AG09309 (cell line): ENCODE data around the gene POU2F1.
A peak's percentile ranks its signal among the peaks of the same experiment; 100 is the strongest.

Experiments
- DNase-seq: peaks from one replicate; pipeline ENCODE4 v3.0.0-alpha.2; 2010; ENCODE audit warnings: low read depth
- H3K4me3 ChIP-seq: 2 replicates; pipeline ENCODE4 v1.5.1; 2011; ENCODE audit warnings: mild to moderate bottlenecking, low read depth, low read length, moderate library complexity; ENCODE audit not compliant: control insufficient read depth
- TF ChIP-seq, protein P1 (sequence below): IDR thresholded peaks from 2 replicates; pipeline ENCODE4 v1.5.1; 2011; ENCODE audit warnings: mild to moderate bottlenecking, low read depth, low read length, inconsistent platforms; ENCODE audit not compliant: insufficient read depth, control insufficient read depth; ENCODE audit errors: missing control alignments

POU2F1 gene

DNA sequence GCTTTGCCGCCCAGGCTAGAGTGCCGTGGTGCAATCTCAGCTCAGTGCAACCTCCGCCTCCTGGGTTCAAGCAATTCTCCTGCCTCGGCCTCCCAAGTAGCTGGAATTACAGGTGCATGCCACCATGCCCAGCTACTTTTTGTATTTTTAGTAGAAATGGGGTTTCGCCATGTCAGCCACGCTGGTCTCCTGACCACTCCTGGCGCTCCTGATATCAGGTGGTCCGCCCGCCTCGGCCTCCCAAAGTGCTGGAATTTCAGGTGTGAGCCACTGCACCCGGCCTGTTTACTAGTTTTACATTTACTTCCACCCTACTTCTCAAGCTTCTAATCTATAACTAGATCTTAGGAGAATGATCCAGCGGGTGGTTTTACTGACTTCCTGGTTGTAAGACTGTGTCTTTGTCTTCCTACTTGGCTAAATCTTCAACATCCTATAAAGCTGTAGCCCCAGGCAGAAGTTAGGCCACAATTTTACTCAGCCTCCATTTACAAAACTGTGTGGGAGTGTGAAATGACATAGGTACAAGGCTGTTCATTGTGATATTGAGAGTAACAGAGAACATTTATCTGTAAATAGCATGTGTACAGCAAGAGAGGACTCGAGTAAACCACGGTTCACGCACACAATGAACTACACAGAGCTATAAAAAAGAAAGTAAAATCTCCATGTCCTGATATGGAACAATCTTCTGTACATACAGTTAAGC, 9.6 kb upstream of the POU2F1 start:
- DNase-seq: no peak
- TF ChIP-seq, protein P1, sequence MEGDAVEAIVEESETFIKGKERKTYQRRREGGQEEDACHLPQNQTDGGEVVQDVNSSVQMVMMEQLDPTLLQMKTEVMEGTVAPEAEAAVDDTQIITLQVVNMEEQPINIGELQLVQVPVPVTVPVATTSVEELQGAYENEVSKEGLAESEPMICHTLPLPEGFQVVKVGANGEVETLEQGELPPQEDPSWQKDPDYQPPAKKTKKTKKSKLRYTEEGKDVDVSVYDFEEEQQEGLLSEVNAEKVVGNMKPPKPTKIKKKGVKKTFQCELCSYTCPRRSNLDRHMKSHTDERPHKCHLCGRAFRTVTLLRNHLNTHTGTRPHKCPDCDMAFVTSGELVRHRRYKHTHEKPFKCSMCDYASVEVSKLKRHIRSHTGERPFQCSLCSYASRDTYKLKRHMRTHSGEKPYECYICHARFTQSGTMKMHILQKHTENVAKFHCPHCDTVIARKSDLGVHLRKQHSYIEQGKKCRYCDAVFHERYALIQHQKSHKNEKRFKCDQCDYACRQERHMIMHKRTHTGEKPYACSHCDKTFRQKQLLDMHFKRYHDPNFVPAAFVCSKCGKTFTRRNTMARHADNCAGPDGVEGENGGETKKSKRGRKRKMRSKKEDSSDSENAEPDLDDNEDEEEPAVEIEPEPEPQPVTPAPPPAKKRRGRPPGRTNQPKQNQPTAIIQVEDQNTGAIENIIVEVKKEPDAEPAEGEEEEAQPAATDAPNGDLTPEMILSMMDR: no peak
- H3K4me3 ChIP-seq: no peak overlapping the region

DNA sequence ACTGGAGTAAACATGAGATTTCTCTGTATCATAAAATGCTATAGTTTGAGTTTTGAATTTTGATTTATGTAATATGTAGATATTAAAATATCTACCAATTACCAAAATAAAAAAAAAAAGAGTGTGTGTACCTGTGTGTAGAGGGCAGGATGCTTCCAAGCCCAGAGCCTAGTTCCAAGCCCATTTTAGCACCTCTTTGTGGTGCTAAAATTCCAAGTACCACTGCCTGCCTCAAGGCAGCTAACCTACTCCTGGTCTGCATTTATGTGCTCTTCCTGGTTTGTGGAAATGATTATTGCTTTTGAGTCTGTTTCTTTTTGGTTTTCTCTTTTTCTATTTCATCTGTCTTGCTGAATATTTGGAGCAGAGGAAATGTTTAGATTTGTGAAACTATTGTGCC, 8.7 kb upstream of the POU2F1 start:
- TF ChIP-seq, protein P1: no peak
- no peak overlapping the region for H3K4me3 ChIP-seq
- no peak for DNase-seq

DNA sequence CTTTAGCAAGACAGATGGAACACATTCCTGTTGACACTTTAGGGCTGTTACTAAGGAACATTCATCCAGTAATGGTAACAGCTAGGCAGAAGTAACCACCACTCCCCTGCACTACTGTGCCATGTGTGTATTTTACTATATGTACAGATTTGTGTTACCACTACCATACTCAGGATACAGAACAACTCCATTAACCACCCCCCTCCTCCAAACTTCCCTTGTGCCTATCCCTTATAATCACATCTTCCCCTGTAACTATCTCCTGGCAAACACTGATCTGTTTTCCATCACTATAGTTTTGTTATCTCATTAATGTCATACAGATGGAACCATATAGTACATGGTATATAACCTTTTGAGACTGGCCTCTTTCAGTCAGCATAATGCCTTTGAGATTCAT, 3.9 kb upstream of the POU2F1 start:
- H3K4me3 ChIP-seq: no peak overlapping the region
- DNase-seq: no peak
- TF ChIP-seq, protein P1: no peak

DNA sequence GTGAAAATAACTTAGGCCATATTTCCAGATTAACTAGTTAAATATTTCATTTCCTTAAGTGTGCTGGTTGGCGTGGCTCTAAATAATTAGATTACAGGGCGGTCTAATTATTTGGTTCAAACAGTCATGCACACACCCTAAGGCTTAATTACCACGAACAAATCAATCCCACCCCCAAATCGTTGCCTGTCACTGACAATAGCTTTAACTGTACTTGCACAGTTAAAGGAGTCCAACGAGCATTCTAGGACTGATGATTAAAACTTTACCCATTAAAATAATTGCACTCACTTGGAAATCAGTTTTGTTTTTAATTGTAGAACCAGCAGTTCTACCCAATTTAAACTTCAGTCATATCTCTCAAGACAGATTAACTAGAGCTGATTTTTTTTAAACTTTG, 1.5 kb upstream of the POU2F1 start:
- no peak for DNase-seq
- TF ChIP-seq, protein P1: no peak
- H3K4me3 ChIP-seq: no peak overlapping the region

DNA sequence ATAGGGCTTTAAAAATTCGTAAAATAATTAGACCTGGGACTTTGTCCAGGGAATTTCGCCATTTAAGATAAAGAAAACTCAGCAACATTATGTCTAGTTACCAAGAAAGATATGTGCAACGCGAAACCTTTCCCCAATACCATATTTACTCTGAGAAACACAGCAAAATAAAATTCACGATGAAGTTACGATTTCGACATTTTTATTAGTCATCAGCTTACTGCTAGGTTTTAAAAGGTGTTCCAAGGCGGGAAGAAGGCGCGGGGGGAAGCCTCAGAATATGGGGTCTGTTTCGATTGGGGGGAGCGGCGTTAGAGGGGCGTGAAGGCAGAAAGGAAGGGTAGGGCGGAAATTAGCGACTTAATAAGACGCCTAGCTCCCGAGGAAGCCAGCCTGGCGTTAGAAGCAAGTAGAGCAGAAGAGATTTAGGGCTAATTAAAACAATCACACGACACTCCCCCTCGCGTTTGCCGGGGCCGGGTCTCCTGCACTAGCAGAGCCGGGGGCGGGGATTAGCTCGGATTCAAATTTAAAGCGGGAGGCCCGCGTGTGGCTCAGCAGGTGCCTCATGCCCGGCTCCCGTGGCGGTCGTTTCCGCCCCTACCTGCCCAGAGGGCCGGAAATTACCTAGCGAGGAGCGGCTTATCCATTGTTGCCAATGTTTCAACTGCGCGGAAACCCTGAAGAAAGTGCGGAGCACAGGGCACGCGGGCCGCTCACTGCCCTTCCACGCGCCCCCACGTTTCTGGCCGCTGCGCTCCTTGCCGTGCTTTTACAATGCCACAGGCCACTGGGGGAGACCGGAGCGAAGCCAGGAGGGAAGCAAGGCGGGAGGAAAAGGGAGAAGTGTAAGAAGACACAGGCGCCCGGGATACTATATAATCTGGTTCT, 795 bp upstream of the POU2F1 start:
- TF ChIP-seq, protein P1: no peak
- peak overlapping the region; percentile 96 for H3K4me3 ChIP-seq
- no peak for DNase-seq

DNA sequence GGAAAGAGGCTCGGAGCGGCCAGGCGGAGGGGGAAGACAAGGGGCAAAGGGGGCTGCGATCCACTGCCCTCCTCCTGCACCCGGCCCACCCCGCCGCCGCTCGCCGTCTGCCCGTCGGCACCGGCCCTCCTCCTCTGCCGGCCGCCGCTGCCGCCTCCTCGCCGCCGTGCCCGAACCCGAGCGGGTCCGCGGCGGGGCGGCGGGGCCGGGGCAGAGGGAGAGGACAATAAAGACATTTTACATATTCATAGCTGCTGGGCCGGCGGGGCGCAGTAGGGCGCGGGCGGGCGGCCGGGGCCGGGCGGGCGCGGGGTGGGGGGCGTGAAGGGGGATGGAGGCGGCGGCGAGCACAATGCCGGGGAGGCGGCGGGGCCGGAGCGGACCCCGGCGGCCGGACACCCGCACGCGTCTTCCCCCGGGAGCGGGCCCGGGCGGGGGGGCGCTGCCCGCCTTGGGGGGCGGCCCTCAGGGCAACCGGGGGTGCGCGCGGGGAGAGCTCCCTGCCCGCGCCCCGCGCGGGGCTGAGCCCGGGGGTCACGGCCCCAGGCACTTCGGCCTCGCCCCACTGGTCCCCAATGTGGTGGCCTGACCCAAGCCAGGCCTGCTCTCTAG, 546 bp downstream of the POU2F1 start:
- H3K4me3 ChIP-seq: peak overlapping the region; percentile 90
- no peak for DNase-seq
- TF ChIP-seq, protein P1: no peak
